K562 (cell line): ENCODE results near the gene MBD4. TPM values are rescaled to one million over a fixed set of nuclear protein-coding genes. Genes with fewer than 3 reads are reported as not detected.
A peak's percentile ranks its signal among the peaks of the same experiment; 100 is the strongest.

Source experiments
- BHLHE40 ChIP-seq: IDR thresholded peaks from 2 replicates; pipeline ENCODE4 v1.6.1; 2011; ENCODE audit warnings: low read length, improper control_type of control experiment
- CBFA2T2 ChIP-seq: fragments of 450-650 bp; conservative IDR thresholded peaks from 2 replicates; pipeline ENCODE4 v1.6.1; 2017; ENCODE audit warnings: mild to moderate bottlenecking
- CSDE1 ChIP-seq, 2 experiments: fragments of 450-650 bp; IDR thresholded peaks; 2 replicates each; pipeline ENCODE4 v1.6.1; 2016; ENCODE audit warnings: mild to moderate bottlenecking in 1 of 2
- HDAC2 ChIP-seq: fragments of 450-650 bp; IDR thresholded peaks from 2 replicates; pipeline ENCODE4 v1.6.1; 2016; ENCODE audit warnings: mild to moderate bottlenecking
- KDM4B ChIP-seq, 2 experiments: fragments of 450-650 bp in 1 of 2; sonication (generic) in 1 of 2; IDR thresholded peaks; 2 replicates each; pipeline ENCODE4 v1.6.1; 2016 to 2017; ENCODE audit warnings: borderline replicate concordance in 2 of 2, antibody characterized with exemption in 1 of 2, low read depth in 1 of 2, mild to moderate bottlenecking in 1 of 2
- MYNN ChIP-seq, 2 experiments: sonication (generic); formaldehyde crosslinking in 1 of 2; IDR thresholded peaks; 2 replicates each; pipeline versions ENCODE4 v1.5.0 to v1.6.1; 2016 to 2020; ENCODE audit warnings: antibody characterized with exemption in 1 of 2, missing genetic modification reagents in 1 of 2
- NEUROD1 ChIP-seq: fragments of 150-350 bp; IDR thresholded peaks from 2 replicates; pipeline ENCODE4 v1.6.1; 2014; ENCODE audit warnings: borderline replicate concordance, low read length, low read depth; ENCODE audit not compliant: partially characterized antibody
- NR2C2 ChIP-seq, 2 experiments: fragments of 200-800 bp in 1 of 2; sonication (Bioruptor generic) in 1 of 2; sonication (generic) in 1 of 2; formaldehyde crosslinking in 1 of 2; IDR thresholded peaks; 2 replicates each; pipeline versions ENCODE4 v1.6.1 to v1.8.0; 2016 to 2022; ENCODE audit warnings: mild to moderate bottlenecking in 1 of 2, missing compliant biosample characterization in 1 of 2, missing genetic modification characterization in 1 of 2, missing genetic modification reagents in 1 of 2
- POLR2A ChIP-seq: fragments of 450-650 bp; conservative IDR thresholded peaks from 2 replicates; pipeline ENCODE4 v1.6.1; 2016
- POLR2AphosphoS2 ChIP-seq: IDR thresholded peaks from 2 replicates; pipeline ENCODE4 v1.6.1; 2012; ENCODE audit warnings: low read length, improper control_type of control experiment
- RAD51 ChIP-seq: fragments of 450-650 bp; IDR thresholded peaks from 2 replicates; pipeline ENCODE4 v1.7.1; 2016; ENCODE audit warnings: low read depth, mild to moderate bottlenecking, borderline replicate concordance
- RBM22 ChIP-seq: fragments of 200-400 bp; formaldehyde crosslinking; IDR thresholded peaks from 2 replicates; pipeline ENCODE4 v1.6.1; 2018; ENCODE audit warnings: low read length, low read depth; ENCODE audit not compliant: poor library complexity, severe bottlenecking
- SAP30 ChIP-seq: fragments of 200-600 bp; sonication (generic); IDR thresholded peaks from 2 replicates; pipeline ENCODE4 v1.6.1; 2012; ENCODE audit warnings: borderline replicate concordance, low read depth, mild to moderate bottlenecking, moderate library complexity, low read length, control low read depth, inconsistent platforms; ENCODE audit not compliant: insufficient read depth, poor library complexity, severe bottlenecking
- SMARCA4 ChIP-seq: fragments of 450-650 bp; IDR thresholded peaks from 2 replicates; pipeline ENCODE4 v1.6.1; 2016
- SMARCE1 ChIP-seq: fragments of 450-650 bp; IDR thresholded peaks from 2 replicates; pipeline ENCODE4 v1.7.1; 2016; ENCODE audit warnings: mild to moderate bottlenecking
- SRSF1 ChIP-seq: fragments of 200-400 bp; formaldehyde crosslinking; IDR thresholded peaks from 2 replicates; pipeline ENCODE4 v1.6.1; 2017; ENCODE audit warnings: mild to moderate bottlenecking, low read depth, low read length, moderate library complexity
- YY1 ChIP-seq, 3 experiments: IDR thresholded peaks; 2 replicates each; pipeline ENCODE4 v1.6.1; 2011; ENCODE audit warnings: low read length in 2 of 3, mild to moderate bottlenecking in 2 of 3, moderate library complexity in 2 of 3, borderline replicate concordance in 1 of 3, control low read depth in 1 of 3, low read depth in 1 of 3; ENCODE audit not compliant: insufficient read depth in 3 of 3, insufficient replicate concordance in 2 of 3, control insufficient read depth in 1 of 3, insufficient read length in 1 of 3; ENCODE audit errors: extremely low read depth in 1 of 3
- ZFP36 ChIP-seq: fragments of 150-350 bp; IDR thresholded peaks from 2 replicates; pipeline ENCODE4 v1.6.1; 2018; ENCODE audit warnings: low read length, low read depth; ENCODE audit not compliant: partially characterized antibody
- ZNF12 ChIP-seq: sonication (generic); formaldehyde crosslinking; IDR thresholded peaks from 2 replicates; pipeline ENCODE4 v1.4.0; 2020; ENCODE audit warnings: mild to moderate bottlenecking, missing genetic modification reagents
- ZNF75A ChIP-seq: fragments of 450-650 bp; formaldehyde crosslinking; IDR thresholded peaks from 2 replicates; pipeline ENCODE4 v1.4.0; 2020; ENCODE audit warnings: mild to moderate bottlenecking
- polyA plus RNA-seq, 8 experiments: library from polyadenylated mRNA; depleted of rRNA in 4 of 8; stranded (reverse) in 5 of 8; unstranded in 3 of 8; fragments of >200 nt; fragmentation: Nextera tagmentation in 2 of 8; fragmentation: Illumina TruSeq in 1 of 8; extraction: Ambion mirVana in 2 of 8; extraction: Trizol in 1 of 8; gene quantifications; 2 replicates each; pipeline versions ENCODE4 v1.2.1 to v1.2.3, GENCODE V29; 2011 to 2014; ENCODE audit warnings: inconsistent platforms in 1 of 8, missing spikeins in 1 of 8
- total RNA-seq, 7 experiments: library from RNA; depleted of rRNA in 6 of 7; stranded (reverse); fragments of >200 nt in 6 of 7; fragmentation: Illumina TruSeq in 2 of 7; extraction: Trizol in 2 of 7; gene quantifications; 2 replicates each; pipeline versions ENCODE4 v1.2.1 to v1.2.3, GENCODE V29; 2011 to 2021; ENCODE audit warnings: low replicate concordance in 1 of 7
- TF ChIP-seq, protein P1 (sequence below): fragments of 450-650 bp; formaldehyde crosslinking; IDR thresholded peaks from 2 replicates; pipeline ENCODE4 v1.4.0; 2020; ENCODE audit warnings: mild to moderate bottlenecking, mixed read lengths

The MBD4 gene
- total and polyA plus RNA-seq, 9 of the 15 experiments (the other 6 are each of a cell fraction or from before 2014, with no cell fraction given) = 13.3 to 63.9 (median 39.0) TPM

GRCh38 chr3:129428376-129429079 lies 11.2 kb downstream of the MBD4 start, which contains the start of gene EFCAB12 (continued):
- TF ChIP-seq NR2C2 (CRISPR knock-in tag; IDR thresholded peaks at IDR 0.05) = 0 out of 2 replicates have a peak, but pooled peaks have one; percentile 31
- TF ChIP-seq NR2C2 (tag; IDR thresholded peaks at IDR 0.05) = no peak
- peak; percentile 79 for TF ChIP-seq SAP30
- TF ChIP-seq, protein P1, sequence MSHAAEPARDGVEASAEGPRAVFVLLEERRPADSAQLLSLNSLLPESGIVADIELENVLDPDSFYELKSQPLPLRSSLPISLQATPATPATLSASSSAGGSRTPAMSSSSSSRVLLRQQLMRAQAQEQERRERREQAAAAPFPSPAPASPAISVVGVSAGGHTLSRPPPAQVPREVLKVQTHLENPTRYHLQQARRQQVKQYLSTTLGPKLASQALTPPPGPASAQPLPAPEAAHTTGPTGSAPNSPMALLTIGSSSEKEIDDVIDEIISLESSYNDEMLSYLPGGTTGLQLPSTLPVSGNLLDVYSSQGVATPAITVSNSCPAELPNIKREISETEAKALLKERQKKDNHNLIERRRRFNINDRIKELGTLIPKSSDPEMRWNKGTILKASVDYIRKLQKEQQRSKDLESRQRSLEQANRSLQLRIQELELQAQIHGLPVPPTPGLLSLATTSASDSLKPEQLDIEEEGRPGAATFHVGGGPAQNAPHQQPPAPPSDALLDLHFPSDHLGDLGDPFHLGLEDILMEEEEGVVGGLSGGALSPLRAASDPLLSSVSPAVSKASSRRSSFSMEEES = peak; percentile 87
- TF ChIP-seq RAD51 = peak; percentile 93
- peak in 1 of 2 experiments; percentile 83; a peak in 2 of 4 replicates for TF ChIP-seq CSDE1 (IDR thresholded peaks at IDR 0.05)
- peak in 1 of 3 experiments; percentile 27 for TF ChIP-seq YY1 (IDR thresholded peaks at IDR 0.05; ENCODE audit: borderline replicate concordance in 1 of 3, control insufficient read depth in 1 of 3, extremely low read depth in 1 of 3, insufficient read depth in 3 of 3, insufficient read length in 1 of 3, insufficient replicate concordance in 2 of 3, low read depth in 1 of 3, low read length in 2 of 3)
- peak; percentile 53 for TF ChIP-seq BHLHE40
- TF ChIP-seq ZNF75A (CRISPR knock-in tag) = no peak
- TF ChIP-seq POLR2AphosphoS2 = peak; percentile 95
- peak; percentile 31; the same call in 1 of the 2 replicates for TF ChIP-seq MYNN (IDR thresholded peaks at IDR 0.05)
- no peak for TF ChIP-seq MYNN (CRISPR knock-in tag; IDR thresholded peaks at IDR 0.05)
- peak; percentile 55 for TF ChIP-seq NEUROD1
- no peak for TF ChIP-seq SMARCA4
- no peak for TF ChIP-seq SMARCE1
- TF ChIP-seq POLR2A = peak; percentile 49; the same call in 1 of the 2 replicates
- TF ChIP-seq RBM22 = peak; percentile 92
- peak; percentile 42 for TF ChIP-seq CBFA2T2
- no peak for TF ChIP-seq ZNF12
- TF ChIP-seq ZFP36 = no peak
- 0 out of 2 replicates have a peak, but pooled peaks have one; percentile 24 for TF ChIP-seq HDAC2
- TF ChIP-seq SRSF1 = no peak
- 0 out of 4 replicates have a peak, but pooled peaks of 1 of the 2 experiments have one; percentile 30 for TF ChIP-seq KDM4B (IDR thresholded peaks at IDR 0.05; ENCODE audit: borderline replicate concordance in 2 of 2, low read depth in 1 of 2)
